ENCODE measurements around the gene LINC00237. TPM values are rescaled to one million over a fixed set of nuclear protein-coding genes. Genes with fewer than 3 reads are reported as not detected.

LINC00237 gene
- total and polyA plus RNA-seq, 2 of the 8 experiments (the other 6 are each of a cell fraction or from before 2014, with no cell fraction given), result 0.28 to 1.4 TPM

- TF ChIP-seq CHD7 (IDR thresholded peaks at IDR 0.05; ENCODE audit: insufficient replicate concordance, low read length) (no peak), FOSL1 (IDR thresholded peaks at IDR 0.05; ENCODE audit: insufficient read depth, low read depth, low read length) (no peak), EP300 (IDR thresholded peaks at IDR 0.05; ENCODE audit: borderline replicate concordance in 1 of 2, low read depth in 2 of 2, low read length in 2 of 2) (no peak), SP2 (IDR thresholded peaks at IDR 0.05; ENCODE audit: low read length) (no peak), CBX5 (IDR thresholded peaks at IDR 0.05; ENCODE audit: low read depth, low read length) (no peak), GTF2F1 (IDR thresholded peaks at IDR 0.05; ENCODE audit: borderline replicate concordance, low read depth, low read length) (no peak)
Observed at GRCh38 chr20:21139881-21140566, 33.9 kb upstream of the LINC00237 start (continued).
